OCI-LY7 (cell line): ENCODE measurements around the gene E2F6. TPM values are rescaled to one million over a fixed set of nuclear protein-coding genes. Genes with fewer than 3 reads are reported as not detected.

Experiments
- BruUV-seq: library from RNA; stranded (reverse); fragments of 400-500 nt; replicated peaks from 2 replicates; lab custom pipeline; 2021; lab: Mats Ljungman, UMichigan
- CTCF ChIA-PET: fragments of 300-600 bp; sonication (Branson Sonifier 250); formaldehyde crosslinking; loops from one replicate; lab custom pipeline; 2022; ENCODE audit warnings: antibody characterized with exemption; ENCODE audit not compliant: unreplicated experiment; lab: Charles Lee
- POLR2A ChIA-PET: fragments of 300-600 bp; sonication (Branson Sonifier 250); formaldehyde crosslinking; loops from one replicate; lab custom pipeline; 2022; ENCODE audit warnings: antibody characterized with exemption; lab: Charles Lee
- DNase-seq: peaks from one replicate; pipeline ENCODE4 v3.0.0-alpha.2; 2015; ENCODE audit warnings: low spot score
- H2AFZ ChIP-seq: fragments of 200-600 bp; sonication (generic), shearing (Covaris generic); 2 replicates; pipeline ENCODE4 v1.6.1; 2014; ENCODE audit warnings: mild to moderate bottlenecking, antibody characterized with exemption, low read length, moderate library complexity
- H3K27ac ChIP-seq: fragments of 200-600 bp; sonication (generic); 2 replicates; pipeline ENCODE4 v1.5.1; 2014; ENCODE audit warnings: mixed run types, low read depth, mild to moderate bottlenecking, moderate library complexity, low read length, inconsistent platforms; ENCODE audit not compliant: poor library complexity, severe bottlenecking
- H3K36me3 ChIP-seq: fragments of 200-600 bp; sonication (generic); 2 replicates; pipeline ENCODE4 v1.6.1; 2014; ENCODE audit warnings: mild to moderate bottlenecking, antibody characterized with exemption, low read length, moderate library complexity, mixed read lengths; ENCODE audit not compliant: insufficient read depth
- H3K4me1 ChIP-seq: fragments of 200-600 bp; sonication (generic); 2 replicates; pipeline ENCODE4 v1.5.1; 2014; ENCODE audit warnings: mild to moderate bottlenecking, low read length; ENCODE audit not compliant: insufficient read depth, poor library complexity, severe bottlenecking
- H3K4me2 ChIP-seq: fragments of 200-600 bp; sonication (generic); 2 replicates; pipeline ENCODE4 v1.6.1; 2014; ENCODE audit warnings: mild to moderate bottlenecking, low read length
- H3K4me3 ChIP-seq: fragments of 200-600 bp; sonication (generic); 2 replicates; pipeline ENCODE4 v1.5.1; 2014; ENCODE audit warnings: mild to moderate bottlenecking, low read depth, low read length; ENCODE audit not compliant: poor library complexity, severe bottlenecking
- H3K79me2 ChIP-seq: fragments of 200-600 bp; sonication (generic); 2 replicates; pipeline ENCODE4 v1.6.1; 2016; ENCODE audit warnings: low read depth, mild to moderate bottlenecking, low read length, moderate library complexity, mixed read lengths; ENCODE audit not compliant: insufficient read depth
- H3K9me2 ChIP-seq: fragments of 200-600 bp; sonication (generic); 2 replicates; pipeline ENCODE4 v1.6.1; 2016; ENCODE audit warnings: mild to moderate bottlenecking, low read length, mixed read lengths; ENCODE audit not compliant: insufficient read depth
- H3K9me3 ChIP-seq: fragments of 200-600 bp; sonication (generic); 2 replicates; pipeline ENCODE4 v1.6.1; 2014; ENCODE audit warnings: mild to moderate bottlenecking, mixed run types, low read length, mixed read lengths
- H4K20me1 ChIP-seq: fragments of 200-600 bp; sonication (generic); 2 replicates; pipeline ENCODE4 v1.6.1; 2014; ENCODE audit warnings: mild to moderate bottlenecking, antibody characterized with exemption, low read length, moderate library complexity, mixed read lengths; ENCODE audit not compliant: insufficient read depth
- EZH2phosphoT487 ChIP-seq: fragments of 200-600 bp; sonication (generic); IDR thresholded peaks from 2 replicates; pipeline ENCODE4 v1.6.1; 2018; ENCODE audit warnings: low read depth, borderline replicate concordance, mild to moderate bottlenecking, mixed run types, antibody characterized with exemption, low read length, moderate library complexity, mixed read lengths
- intact Hi-C: fragments of 100-400 bp; cut with micrococcal nuclease; formaldehyde crosslinking; loops from one replicate; pipeline ENCODE4 v1.10.0; 2022; ENCODE audit not compliant: unreplicated experiment
- total RNA-seq, 2 experiments: library from RNA; depleted of rRNA in 1 of 2; stranded (reverse); fragments of >200 nt in 1 of 2; shearing (Covaris generic) in 1 of 2; gene quantifications; 2 replicates each; pipeline ENCODE4 v1.2.3, GENCODE V29; 2014 to 2022
- TF ChIP-seq, protein P1 (sequence below): fragments of 200-600 bp; sonication (generic); conservative IDR thresholded peaks from 2 replicates; pipeline ENCODE4 v1.5.1; 2014; ENCODE audit warnings: mild to moderate bottlenecking, antibody characterized with exemption, low read length, moderate library complexity, mixed read lengths

E2F6 gene
- total RNA-seq, 2 experiments from 2014 or later: 12.4 to 14.3 TPM

DNA sequence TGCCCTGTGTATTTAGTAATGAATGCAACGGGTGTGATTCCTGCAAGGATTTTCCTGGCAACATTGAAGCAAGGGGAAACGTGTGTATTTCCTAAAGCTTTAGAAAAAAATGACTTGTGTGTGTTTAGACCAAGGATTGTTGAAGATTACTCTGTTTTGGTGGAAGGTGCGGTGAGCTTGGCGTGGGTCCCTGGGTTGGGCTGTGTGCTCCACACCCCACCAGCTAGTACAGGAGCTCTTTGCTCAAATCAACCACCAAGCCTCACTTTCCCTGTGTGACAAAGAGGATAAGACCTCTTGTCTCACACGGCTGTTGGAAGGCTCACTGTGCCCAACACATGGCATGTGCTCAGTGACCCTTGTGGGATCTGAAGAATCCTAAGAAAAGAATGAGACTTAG lies 46.5 kb upstream of the E2F6 start:
- Histone ChIP-seq H2AFZ (no peak overlapping the region), H4K20me1 (no peaks in the 10 kb centered on the region), H3K4me2 (no peak overlapping the region), H3K9me2 (no peaks in the 10 kb centered on the region), H3K27ac (no peak overlapping the region), H3K9me3 (no peaks in the 10 kb centered on the region), H3K4me3 (no peak overlapping the region), H3K36me3 (no peaks in the 10 kb centered on the region), H3K4me1 (no peaks in the 10 kb centered on the region), H3K79me2 (no peaks in the 10 kb centered on the region)
- CTCF ChIA-PET: no interaction called here
- TF ChIP-seq, protein P1, sequence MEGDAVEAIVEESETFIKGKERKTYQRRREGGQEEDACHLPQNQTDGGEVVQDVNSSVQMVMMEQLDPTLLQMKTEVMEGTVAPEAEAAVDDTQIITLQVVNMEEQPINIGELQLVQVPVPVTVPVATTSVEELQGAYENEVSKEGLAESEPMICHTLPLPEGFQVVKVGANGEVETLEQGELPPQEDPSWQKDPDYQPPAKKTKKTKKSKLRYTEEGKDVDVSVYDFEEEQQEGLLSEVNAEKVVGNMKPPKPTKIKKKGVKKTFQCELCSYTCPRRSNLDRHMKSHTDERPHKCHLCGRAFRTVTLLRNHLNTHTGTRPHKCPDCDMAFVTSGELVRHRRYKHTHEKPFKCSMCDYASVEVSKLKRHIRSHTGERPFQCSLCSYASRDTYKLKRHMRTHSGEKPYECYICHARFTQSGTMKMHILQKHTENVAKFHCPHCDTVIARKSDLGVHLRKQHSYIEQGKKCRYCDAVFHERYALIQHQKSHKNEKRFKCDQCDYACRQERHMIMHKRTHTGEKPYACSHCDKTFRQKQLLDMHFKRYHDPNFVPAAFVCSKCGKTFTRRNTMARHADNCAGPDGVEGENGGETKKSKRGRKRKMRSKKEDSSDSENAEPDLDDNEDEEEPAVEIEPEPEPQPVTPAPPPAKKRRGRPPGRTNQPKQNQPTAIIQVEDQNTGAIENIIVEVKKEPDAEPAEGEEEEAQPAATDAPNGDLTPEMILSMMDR: no peak
- no peak for TF ChIP-seq EZH2phosphoT487
- BruUV-seq: no TSS peak
- POLR2A ChIA-PET: no interaction called here
- intact Hi-C loops: no loop called here
- no peak for DNase-seq

DNA sequence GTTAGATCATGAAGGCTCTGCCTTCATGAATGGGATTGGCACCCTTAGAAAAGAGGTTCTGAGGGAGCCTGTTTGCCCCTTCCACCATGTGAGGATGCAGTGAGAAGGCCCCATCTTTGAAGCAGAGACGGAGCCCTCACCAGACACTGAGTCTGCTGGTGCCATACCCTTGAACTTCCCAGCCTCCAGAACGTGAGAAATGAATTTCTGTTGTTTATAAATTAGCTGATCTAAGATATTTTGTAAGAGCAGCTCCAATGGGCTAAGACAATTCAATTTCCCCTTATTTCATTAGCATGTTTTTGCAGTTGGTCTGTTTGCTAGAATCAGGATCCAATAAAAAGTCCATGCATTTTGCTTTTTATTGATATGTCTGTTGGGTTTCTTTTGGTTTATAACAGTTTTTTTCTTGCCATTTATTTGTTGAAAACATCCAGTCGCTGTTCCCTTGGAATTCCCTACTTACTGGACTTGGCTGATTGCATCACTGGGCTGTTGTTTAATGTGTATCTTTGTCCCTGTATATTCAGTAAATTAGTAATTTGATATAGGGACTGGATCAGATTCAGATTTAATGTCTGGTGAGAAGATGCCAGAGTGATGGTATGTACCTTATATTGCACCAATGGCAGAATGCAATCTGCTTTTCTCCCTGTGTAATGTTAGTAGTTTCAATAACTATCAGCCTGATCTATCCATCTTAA lies 43.8 kb upstream of the E2F6 start:
- no peaks in the 10 kb centered on the region for H3K9me3 ChIP-seq
- ChIA-PET POLR2A (interaction anchor here (0.6 kb wide), 1 partner anchor 717 kb away, joined by 3 read pairs; no protein-coding TSS in a partner anchor), CTCF (no interaction called here)
- no peaks in the 10 kb centered on the region for H3K36me3 ChIP-seq
- H3K27ac ChIP-seq: no peak overlapping the region
- no peak overlapping the region for H3K4me2 ChIP-seq
- no peak overlapping the region for H3K4me3 ChIP-seq
- no peaks in the 10 kb centered on the region for H3K9me2 ChIP-seq
- H2AFZ ChIP-seq: no peak overlapping the region
- no peak for TF ChIP-seq EZH2phosphoT487
- TF ChIP-seq, protein P1: no peak
- no peaks in the 10 kb centered on the region for H3K4me1 ChIP-seq
- no peak for DNase-seq
- no peaks in the 10 kb centered on the region for H4K20me1 ChIP-seq
- intact Hi-C loops: no loop called here
- H3K79me2 ChIP-seq: no peaks in the 10 kb centered on the region
- BruUV-seq: no TSS peak

DNA sequence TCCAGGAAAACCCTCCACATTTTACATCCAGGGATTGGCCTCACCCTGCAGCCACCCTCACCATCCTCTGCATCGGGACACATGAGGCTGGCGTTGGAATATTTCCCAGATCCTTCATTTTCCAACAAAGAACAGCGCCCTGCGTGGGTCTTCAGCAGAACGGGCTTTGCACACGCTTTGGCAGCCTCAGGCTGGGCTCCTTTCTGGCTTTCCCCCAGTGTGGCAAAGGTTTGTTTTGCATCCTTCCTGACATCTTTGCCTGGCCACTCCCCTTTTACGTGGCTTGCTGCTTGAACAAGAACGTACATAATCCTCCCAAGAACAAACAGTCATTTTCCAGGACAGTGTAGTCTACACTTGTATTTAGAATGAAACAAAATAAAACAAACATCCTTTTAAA lies 42.3 kb upstream of the E2F6 start:
- H3K4me1 ChIP-seq: no peaks in the 10 kb centered on the region
- no peaks in the 10 kb centered on the region for H3K79me2 ChIP-seq
- no peak overlapping the region for H3K27ac ChIP-seq
- no TSS peak for BruUV-seq
- H3K9me3 ChIP-seq: no peaks in the 10 kb centered on the region
- no peak overlapping the region for H3K4me2 ChIP-seq
- POLR2A ChIA-PET: no interaction called here
- intact Hi-C loops: no loop called here
- no peak for DNase-seq
- CTCF ChIA-PET: no interaction called here
- H3K4me3 ChIP-seq: no peak overlapping the region
- H3K9me2 ChIP-seq: no peaks in the 10 kb centered on the region
- H4K20me1 ChIP-seq: no peaks in the 10 kb centered on the region
- H3K36me3 ChIP-seq: no peaks in the 10 kb centered on the region
- H2AFZ ChIP-seq: no peak overlapping the region
- TF ChIP-seq EZH2phosphoT487: no peak
- TF ChIP-seq, protein P1: no peak
